Measurements from ENCODE around the gene BANK1.

BANK1 gene

DNA sequence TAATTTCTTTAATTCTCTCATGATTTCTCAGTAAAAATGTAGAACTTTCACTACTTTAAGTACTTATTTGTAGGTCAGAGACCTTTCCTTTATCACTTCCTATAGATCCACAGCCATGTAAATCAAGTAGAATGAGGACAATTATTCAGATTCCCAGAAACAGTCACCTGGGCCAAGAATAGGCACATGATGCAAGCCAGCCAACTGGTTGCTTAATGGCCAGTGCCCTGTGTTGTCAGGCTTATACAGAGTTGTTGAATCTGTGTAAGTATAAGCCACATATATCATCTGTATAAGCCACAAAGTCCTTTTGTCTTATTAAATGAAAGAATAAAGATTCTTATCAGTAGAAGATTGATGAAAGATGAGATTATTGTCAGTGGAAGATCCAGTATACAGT is 5.2 kb downstream of the BANK1 start:
- TF ChIP-seq, protein P1, sequence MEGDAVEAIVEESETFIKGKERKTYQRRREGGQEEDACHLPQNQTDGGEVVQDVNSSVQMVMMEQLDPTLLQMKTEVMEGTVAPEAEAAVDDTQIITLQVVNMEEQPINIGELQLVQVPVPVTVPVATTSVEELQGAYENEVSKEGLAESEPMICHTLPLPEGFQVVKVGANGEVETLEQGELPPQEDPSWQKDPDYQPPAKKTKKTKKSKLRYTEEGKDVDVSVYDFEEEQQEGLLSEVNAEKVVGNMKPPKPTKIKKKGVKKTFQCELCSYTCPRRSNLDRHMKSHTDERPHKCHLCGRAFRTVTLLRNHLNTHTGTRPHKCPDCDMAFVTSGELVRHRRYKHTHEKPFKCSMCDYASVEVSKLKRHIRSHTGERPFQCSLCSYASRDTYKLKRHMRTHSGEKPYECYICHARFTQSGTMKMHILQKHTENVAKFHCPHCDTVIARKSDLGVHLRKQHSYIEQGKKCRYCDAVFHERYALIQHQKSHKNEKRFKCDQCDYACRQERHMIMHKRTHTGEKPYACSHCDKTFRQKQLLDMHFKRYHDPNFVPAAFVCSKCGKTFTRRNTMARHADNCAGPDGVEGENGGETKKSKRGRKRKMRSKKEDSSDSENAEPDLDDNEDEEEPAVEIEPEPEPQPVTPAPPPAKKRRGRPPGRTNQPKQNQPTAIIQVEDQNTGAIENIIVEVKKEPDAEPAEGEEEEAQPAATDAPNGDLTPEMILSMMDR (IDR thresholded peaks at IDR 0.05; ENCODE audit: insufficient read depth, low read length, missing control alignments) = no peak
- ChIA-PET CTCF (no interaction called here), POLR2A (no interaction called here)
- no peak overlapping the region for H3K4me3 ChIP-seq (ENCODE audit: low read depth, low read length)
- no peak for DNase-seq (ENCODE audit: low read depth, low spot score)

GRCh38 chr4:101801958-101802357 is 11.4 kb downstream of the BANK1 start:
- no peak for DNase-seq (ENCODE audit: low read depth, low spot score)
- no peak overlapping the region for H3K4me3 ChIP-seq (ENCODE audit: low read depth, low read length)
- CTCF ChIA-PET = no interaction called here
- TF ChIP-seq, protein P1 (IDR thresholded peaks at IDR 0.05; ENCODE audit: insufficient read depth, low read length, missing control alignments) = no peak
- POLR2A ChIA-PET = no interaction called here

- POLR2A ChIA-PET = no interaction called here
- TF ChIP-seq, protein P1 (IDR thresholded peaks at IDR 0.05; ENCODE audit: insufficient read depth, low read length, missing control alignments) = no peak
- DNase-seq (ENCODE audit: low read depth, low spot score) = no peak
- H3K4me3 ChIP-seq (ENCODE audit: low read depth, low read length) = no peak overlapping the region
- CTCF ChIA-PET = no interaction called here
These were observed 16.4 kb downstream of the BANK1 start for GRCh38 chr4:101806914-101807313.

- no peak overlapping the region for H3K4me3 ChIP-seq (ENCODE audit: low read depth, low read length)
- TF ChIP-seq, protein P1 (IDR thresholded peaks at IDR 0.05; ENCODE audit: insufficient read depth, low read length, missing control alignments) = no peak
- ChIA-PET CTCF (no interaction called here), POLR2A (no interaction called here)
- no peak for DNase-seq (ENCODE audit: low read depth, low spot score)
These were observed 16.8 kb downstream of the BANK1 start for GRCh38 chr4:101807351-101807750.

DNA sequence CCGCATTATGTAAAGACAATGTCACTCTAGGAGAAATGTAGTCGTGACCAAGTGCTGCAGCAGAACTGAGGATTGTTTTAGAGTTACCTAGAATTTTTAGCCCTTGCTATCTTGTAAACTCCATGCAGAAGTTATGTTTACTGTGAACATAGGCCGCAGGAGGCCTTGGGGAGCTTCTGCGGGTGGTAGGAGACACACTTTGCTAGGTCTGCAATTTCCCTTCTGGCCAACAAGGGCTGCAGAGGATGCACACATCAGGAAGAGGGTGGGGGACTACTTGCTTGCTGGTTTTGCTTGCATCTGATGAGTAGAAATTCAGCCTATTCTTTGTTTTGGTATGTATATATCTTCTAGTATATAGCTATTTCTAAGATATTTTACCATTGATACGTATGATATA is 23.1 kb downstream of the BANK1 start:
- TF ChIP-seq, protein P1 (IDR thresholded peaks at IDR 0.05; ENCODE audit: insufficient read depth, low read length, missing control alignments) = no peak
- no peak overlapping the region for H3K4me3 ChIP-seq (ENCODE audit: low read depth, low read length)
- DNase-seq (ENCODE audit: low read depth, low spot score) = no peak
- CTCF ChIA-PET = no interaction called here
- POLR2A ChIA-PET = no interaction called here

DNA sequence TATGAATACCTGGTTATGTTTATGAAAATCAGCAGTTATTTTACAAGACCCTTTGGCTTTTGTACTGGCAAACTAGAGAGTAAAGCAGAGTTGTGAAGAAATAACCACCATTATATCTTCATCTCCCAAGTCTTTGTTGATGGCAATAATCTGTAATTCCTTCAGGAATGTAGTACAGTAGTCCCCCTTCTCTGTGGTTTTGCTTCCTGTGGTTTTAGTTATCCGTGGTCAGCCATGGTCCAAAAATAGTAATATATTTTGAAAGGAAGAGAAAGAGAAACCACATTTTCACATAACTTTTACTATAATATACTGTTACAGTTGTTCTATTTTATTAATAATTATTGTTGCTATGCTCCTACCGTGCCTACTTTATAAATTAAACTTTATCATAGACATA is 27.8 kb downstream of the BANK1 start:
- CTCF ChIA-PET = no interaction called here
- TF ChIP-seq, protein P1 (IDR thresholded peaks at IDR 0.05; ENCODE audit: insufficient read depth, low read length, missing control alignments) = no peak
- POLR2A ChIA-PET = no interaction called here
- DNase-seq (ENCODE audit: low read depth, low spot score) = peak; percentile 34
- no peak overlapping the region for H3K4me3 ChIP-seq (ENCODE audit: low read depth, low read length)
